Smooth muscle cell of the brain vasculature (primary cell): ENCODE results near the gene RUSC1.
"Not testable (repeated sequence)": the region's sequence is repeated elsewhere in the genome, so short reads cannot be mapped to it uniquely, and the experiment has no call there.

ENCODE experiments used
- DNase-seq: peaks from one replicate; pipeline ENCODE4 v3.0.0-alpha.2; 2012; ENCODE audit warnings: low read depth, low spot score

The RUSC1 gene

DNA sequence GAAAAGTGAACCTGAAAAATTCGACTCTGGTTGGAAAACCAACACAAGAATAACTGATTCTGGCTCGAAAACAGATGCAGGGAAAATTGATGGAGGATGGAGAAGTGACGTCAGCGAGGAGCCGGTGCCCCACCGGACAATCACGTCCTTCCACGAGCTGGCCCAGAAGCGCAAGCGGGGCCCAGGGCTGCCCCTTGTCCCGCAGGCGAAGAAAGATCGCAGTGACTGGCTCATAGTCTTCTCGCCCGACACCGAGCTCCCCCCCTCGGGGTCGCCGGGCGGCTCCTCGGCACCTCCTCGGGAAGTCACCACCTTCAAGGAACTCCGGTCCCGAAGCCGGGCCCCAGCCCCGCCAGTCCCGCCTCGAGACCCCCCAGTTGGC is 1.9 kb downstream of the RUSC1 start:
- DNase-seq = no peak

DNA sequence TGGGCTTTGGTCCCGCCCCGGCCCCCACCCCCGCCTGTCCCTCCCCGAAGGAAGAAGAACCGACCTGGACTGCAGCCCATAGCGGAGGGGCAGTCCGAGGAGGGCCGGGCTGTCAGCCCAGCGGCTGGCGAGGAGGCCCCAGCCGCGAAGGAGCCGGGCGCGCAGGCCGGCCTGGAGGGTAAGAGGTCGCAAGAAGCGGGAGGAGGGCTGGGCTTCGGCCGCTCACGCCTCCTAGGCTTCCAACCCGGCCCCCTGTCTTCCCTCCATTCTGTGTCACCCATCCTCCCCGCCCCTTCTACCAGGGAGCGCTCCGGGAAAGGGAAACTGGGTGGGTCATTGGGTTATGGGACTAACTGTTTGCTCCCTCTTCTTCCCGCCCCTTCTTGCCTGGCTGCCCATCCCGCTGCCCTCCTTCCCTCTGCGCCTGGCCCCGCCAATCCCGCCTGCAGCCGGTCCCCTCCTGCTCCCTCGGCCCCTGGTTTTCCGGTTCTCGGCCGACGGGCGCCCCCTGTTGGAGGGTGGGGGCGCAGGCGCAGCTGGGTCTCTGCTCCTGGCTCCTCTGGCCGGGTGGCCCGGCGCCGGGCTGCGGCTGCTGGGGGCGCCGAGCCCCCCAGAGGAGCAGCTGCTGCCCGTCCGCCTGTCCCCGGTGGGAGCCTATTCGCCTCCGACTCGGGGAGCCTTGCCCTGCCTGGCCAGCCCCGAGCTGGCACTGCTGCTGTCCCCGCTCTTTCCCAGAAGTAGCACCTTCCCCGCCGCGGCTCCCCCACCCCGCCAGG is 2.4 kb downstream of the RUSC1 start:
- peak; percentile 76 for DNase-seq

- DNase-seq = peak; percentile 86
These were observed 3.0 kb downstream of the RUSC1 start for GRCh38 chr1:155323729-155324036.

DNA sequence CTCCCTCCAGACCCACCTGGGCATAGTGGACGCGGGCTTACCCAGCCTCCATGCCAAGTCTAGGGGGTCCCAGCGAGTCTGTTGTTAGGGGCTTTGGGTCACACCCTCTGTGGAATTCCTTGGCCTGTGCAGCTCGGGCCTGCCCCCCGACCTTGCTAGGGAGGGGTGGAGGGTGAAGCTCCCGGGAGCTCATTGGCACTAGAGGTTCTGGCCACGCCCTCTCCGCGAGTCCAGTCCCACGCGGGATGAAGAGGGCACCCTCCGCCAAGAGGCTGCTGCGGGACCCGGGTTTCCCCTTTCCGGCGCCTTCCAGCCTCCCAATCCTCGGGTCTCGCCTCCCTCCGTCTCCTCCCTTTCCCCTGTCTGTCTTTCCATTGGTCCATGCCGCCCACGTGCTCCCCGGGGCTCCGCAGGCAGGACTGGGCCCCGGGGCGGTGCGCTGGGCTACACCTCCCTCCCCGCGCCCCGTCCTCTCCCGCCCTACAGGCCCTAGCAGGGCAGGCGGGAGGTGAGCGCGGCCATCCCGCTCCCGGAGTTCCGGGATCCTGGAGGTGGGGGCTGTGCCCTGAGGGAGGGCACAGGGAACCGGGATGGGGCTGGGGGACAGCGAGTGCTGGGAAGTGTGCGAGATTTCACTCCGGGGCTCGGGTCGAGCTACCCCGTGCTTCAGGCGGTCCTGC is 3.5 kb downstream of the RUSC1 start:
- DNase-seq = peak; percentile 85

GRCh38 chr1:155324717-155325602 is 4.3 kb downstream of the RUSC1 start:
- no peak for DNase-seq

DNA sequence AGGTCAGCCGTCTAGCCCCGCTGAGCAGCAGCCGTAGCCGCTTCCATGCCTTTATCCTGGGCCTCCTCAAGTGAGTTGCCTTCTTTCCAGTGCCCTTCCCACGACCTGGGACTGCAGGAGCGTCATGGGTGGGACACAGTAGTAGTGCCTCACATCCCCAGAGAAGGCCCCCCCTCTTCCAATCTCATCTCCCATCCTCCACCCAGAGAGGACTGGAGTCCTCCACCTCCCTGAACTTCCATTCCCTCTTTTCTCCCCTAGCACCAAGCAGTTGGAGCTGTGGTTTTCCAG is 4.9 kb downstream of the RUSC1 start:
- DNase-seq = no peak

DNA sequence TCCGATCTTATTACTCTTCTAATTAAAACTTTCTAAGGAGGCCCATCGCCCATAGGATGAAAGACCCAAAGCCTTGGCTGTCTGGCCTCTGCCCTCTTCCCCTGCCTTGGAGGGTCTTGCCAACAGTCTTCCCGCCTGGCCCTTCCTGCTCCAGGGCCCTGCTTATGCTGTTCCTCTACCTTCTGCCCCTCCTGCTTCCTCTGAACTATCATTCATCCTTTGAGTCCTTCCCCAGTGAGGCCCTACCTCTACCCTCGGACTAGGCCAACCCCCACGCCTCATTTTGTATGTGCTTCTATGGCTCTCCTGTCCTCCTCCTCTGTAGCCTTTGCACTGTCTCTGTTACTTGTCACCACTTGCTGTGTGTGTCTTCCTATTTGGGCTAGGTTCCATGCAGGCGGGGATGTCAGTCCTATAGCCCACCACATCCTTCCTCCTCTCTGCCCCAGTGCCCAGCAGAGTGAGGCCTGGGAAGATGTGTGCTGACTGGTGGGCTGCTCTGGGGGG is 5.4 kb downstream of the RUSC1 start:
- DNase-seq = no peak

DNA sequence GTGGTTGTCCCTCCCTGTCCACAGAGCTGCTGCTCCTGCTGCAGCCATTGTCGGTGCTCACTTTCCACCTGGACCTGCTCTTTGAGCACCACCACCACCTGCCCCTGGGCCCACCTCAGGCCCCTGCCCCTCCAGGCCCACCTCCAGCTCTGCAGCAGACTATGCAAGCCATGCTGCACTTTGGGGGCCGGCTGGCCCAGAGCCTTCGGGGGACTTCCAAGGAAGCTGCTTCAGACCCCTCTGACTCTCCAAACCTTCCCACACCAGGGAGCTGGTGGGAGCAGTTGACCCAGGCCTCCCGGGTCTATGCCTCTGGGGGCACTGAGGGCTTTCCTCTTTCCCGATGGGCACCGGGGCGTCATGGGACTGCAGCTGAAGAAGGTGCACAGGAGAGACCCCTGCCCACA is 5.9 kb downstream of the RUSC1 start:
- no peak for DNase-seq

GRCh38 chr1:155327981-155328380 is 7.3 kb downstream of the RUSC1 start:
- DNase-seq = no peak

GRCh38 chr1:155328856-155329255 is 8.2 kb downstream of the RUSC1 start:
- not testable (repeated sequence) for DNase-seq

DNA sequence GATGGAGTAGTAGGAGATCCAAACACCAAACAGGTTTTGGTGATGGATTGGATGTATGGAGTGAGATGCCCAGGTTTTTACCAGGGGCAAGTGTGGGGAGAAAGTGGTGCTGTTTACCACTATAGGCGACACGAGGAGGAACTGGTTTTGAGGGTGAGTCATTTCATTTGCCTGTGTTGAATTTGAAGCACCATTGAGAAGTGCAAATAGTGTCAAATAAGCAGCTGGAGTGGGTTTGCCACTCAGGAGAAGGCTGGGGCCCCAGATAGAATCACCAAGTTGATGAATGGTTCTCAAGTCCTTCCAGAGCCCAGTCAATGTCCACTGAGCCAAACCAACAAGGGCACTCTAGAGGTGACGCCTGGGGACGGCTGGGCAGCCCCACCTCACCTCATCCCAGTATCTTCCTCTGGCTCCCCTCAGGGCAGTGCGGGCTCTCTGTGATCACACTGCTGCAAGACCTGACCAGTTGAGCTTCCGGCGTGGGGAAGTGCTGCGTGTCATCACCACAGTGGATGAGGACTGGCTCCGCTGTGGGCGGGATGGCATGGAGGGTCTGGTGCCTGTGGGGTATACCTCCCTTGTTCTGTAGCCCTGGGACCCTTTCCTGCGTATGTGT is 9.4 kb downstream of the RUSC1 start:
- DNase-seq = no peak

- DNase-seq = no peak
These were observed 14.3 kb downstream of the RUSC1 start for GRCh38 chr1:155334962-155335361.

GRCh38 chr1:155339515-155340097 is 18.9 kb downstream of the RUSC1 start:
- DNase-seq = no peak

DNA sequence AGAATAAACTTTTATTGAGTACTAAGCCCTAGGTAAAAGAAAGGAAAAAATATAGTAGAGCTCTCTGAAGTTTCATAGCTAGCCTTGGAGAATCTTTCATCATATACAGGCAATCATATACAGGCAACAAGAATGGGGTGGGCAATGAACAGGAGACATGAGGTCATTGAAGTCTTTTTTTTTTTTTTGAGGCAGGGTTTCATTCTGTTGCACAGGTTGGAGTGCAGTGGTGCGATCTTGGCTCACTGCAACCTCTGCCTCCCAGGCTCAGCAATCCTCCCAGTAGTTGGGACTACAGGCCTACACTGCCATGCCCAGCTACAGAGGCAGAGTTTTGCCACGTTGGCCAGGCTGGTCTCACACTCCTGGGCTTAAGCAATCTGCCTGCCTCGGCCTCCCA is 22.1 kb downstream of the RUSC1 start:
- DNase-seq = no peak

- DNase-seq = no peak
These were observed 31.9 kb downstream of the RUSC1 start for GRCh38 chr1:155352631-155353030.

- DNase-seq = no peak
These were observed 39.4 kb downstream of the RUSC1 start for GRCh38 chr1:155360051-155360450.

- no peak for DNase-seq
These were observed 58.5 kb downstream of the RUSC1 start for GRCh38 chr1:155379180-155379579.

DNA sequence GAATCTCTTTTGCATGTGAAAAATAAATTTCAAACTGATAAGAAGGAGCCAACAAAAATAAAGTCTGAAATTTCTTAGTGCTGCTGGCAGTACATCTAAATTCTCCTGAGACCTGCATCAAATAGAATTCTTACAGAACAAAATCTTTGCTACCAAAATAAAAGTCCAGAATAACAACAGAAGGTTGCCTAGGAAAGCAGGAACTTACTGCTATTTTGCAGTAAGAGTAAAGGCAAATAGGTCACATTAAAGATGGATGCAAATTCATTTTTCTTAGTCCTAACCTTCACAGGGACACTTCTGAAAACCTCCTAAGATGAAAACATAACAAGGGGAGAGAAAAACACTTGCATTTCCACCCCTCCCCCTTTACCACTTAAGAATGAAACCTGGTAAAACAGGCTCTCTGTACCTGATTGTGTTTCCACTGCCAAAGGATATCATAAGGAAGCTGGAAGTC is 59.0 kb downstream of the RUSC1 start:
- peak; percentile 57 for DNase-seq
